H9 (cell line): ENCODE results near the gene PPFIA2. TPM values are rescaled to one million over a fixed set of nuclear protein-coding genes. Genes with fewer than 3 reads are reported as not detected.

ENCODE experiments used
- DNase-seq: peaks from one replicate; pipeline ENCODE4 v3.0.0-alpha.2; 2017
- H2AFZ ChIP-seq: one replicate; pipeline ENCODE4 v1.6.1; 2013; ENCODE audit warnings: mild to moderate bottlenecking, low read length, control low read depth, moderate library complexity
- H2AK5ac ChIP-seq: 2 replicates; pipeline ENCODE4 v1.6.1; 2013; ENCODE audit warnings: low read length, control low read depth, mixed read lengths; ENCODE audit not compliant: insufficient read length
- H2BK120ac ChIP-seq: one replicate; pipeline ENCODE4 v1.6.1; 2013; ENCODE audit warnings: low read depth, mild to moderate bottlenecking, low read length, control low read depth, inconsistent platforms; ENCODE audit not compliant: poor library complexity, severe bottlenecking
- H2BK12ac ChIP-seq: 2 replicates; pipeline ENCODE4 v1.6.1; 2013; ENCODE audit warnings: low read length, control low read depth, mixed read lengths, low read depth; ENCODE audit not compliant: insufficient read length
- H2BK15ac ChIP-seq: 2 replicates; pipeline ENCODE4 v1.6.1; 2013; ENCODE audit warnings: low read depth, low read length, control low read depth
- H2BK20ac ChIP-seq: one replicate; pipeline ENCODE4 v1.6.1; 2013; ENCODE audit warnings: low read depth, mild to moderate bottlenecking, low read length, control low read depth, inconsistent platforms; ENCODE audit not compliant: poor library complexity, severe bottlenecking
- H2BK5ac ChIP-seq: 2 replicates; pipeline ENCODE4 v1.6.1; 2013; ENCODE audit warnings: low read length, control low read depth, mixed read lengths; ENCODE audit not compliant: insufficient read length
- H3K14ac ChIP-seq: 2 replicates; pipeline ENCODE4 v1.6.1; 2013; ENCODE audit warnings: low read length, control low read depth; ENCODE audit not compliant: insufficient read depth
- H3K18ac ChIP-seq: 2 replicates; pipeline ENCODE4 v1.6.1; 2013; ENCODE audit warnings: low read depth, mild to moderate bottlenecking, mixed read lengths, low read length, control low read depth; ENCODE audit not compliant: insufficient read length
- H3K23ac ChIP-seq: 2 replicates; pipeline ENCODE4 v1.6.1; 2013; ENCODE audit warnings: low read length, control low read depth, mixed read lengths, low read depth; ENCODE audit not compliant: insufficient read length
- H3K23me2 ChIP-seq: 2 replicates; pipeline ENCODE4 v1.6.1; 2013; ENCODE audit warnings: low read depth, mild to moderate bottlenecking, mixed read lengths, low read length, control low read depth; ENCODE audit not compliant: insufficient read length, poor library complexity, severe bottlenecking
- H3K27ac ChIP-seq: 2 replicates; pipeline ENCODE4 v1.5.1; 2013; ENCODE audit warnings: low read length, control low read depth, mixed read lengths, low read depth; ENCODE audit not compliant: insufficient read length
- H3K27me3 ChIP-seq: 2 replicates; pipeline ENCODE4 v1.6.1; 2013; ENCODE audit warnings: low read length, control low read depth, inconsistent platforms; ENCODE audit not compliant: insufficient read depth
- H3K4ac ChIP-seq: 2 replicates; pipeline ENCODE4 v1.6.1; 2013; ENCODE audit warnings: low read depth, mild to moderate bottlenecking, control low read depth, inconsistent platforms, low read length, moderate library complexity
- H3K4me1 ChIP-seq: 2 replicates; pipeline ENCODE4 v1.6.1; 2013; ENCODE audit warnings: low read length, control low read depth, inconsistent platforms; ENCODE audit not compliant: insufficient read depth
- H3K4me2 ChIP-seq: 2 replicates; pipeline ENCODE4 v1.6.1; 2013; ENCODE audit warnings: low read length, control low read depth, mixed read lengths; ENCODE audit not compliant: insufficient read length, insufficient read depth
- H3K56ac ChIP-seq: 2 replicates; pipeline ENCODE4 v1.6.1; 2013; ENCODE audit warnings: low read depth, mild to moderate bottlenecking, mixed read lengths, low read length, control low read depth; ENCODE audit not compliant: insufficient read length
- H3K79me1 ChIP-seq: 2 replicates; pipeline ENCODE4 v1.6.1; 2013; ENCODE audit warnings: low read depth, mild to moderate bottlenecking, moderate library complexity, low read length, control low read depth, inconsistent platforms; ENCODE audit not compliant: insufficient read depth, poor library complexity, severe bottlenecking
- H3K79me2 ChIP-seq: 2 replicates; pipeline ENCODE4 v1.6.1; 2013; ENCODE audit warnings: low read length, control low read depth, inconsistent platforms; ENCODE audit not compliant: insufficient read depth
- H3K9ac ChIP-seq: 2 replicates; pipeline ENCODE4 v1.6.1; 2013; ENCODE audit warnings: low read length, control low read depth, mixed read lengths; ENCODE audit not compliant: insufficient read length; ENCODE audit errors: extremely low read depth
- H3K9me3 ChIP-seq: one replicate; pipeline ENCODE4 v1.6.1; 2013; ENCODE audit warnings: low read depth, low read length, inconsistent platforms; ENCODE audit not compliant: control insufficient read depth
- H3T11ph ChIP-seq: one replicate; pipeline ENCODE4 v1.6.1; 2013; ENCODE audit warnings: mild to moderate bottlenecking, low read length, control low read depth, inconsistent platforms
- H4K20me1 ChIP-seq: one replicate; pipeline ENCODE4 v1.6.1; 2013; ENCODE audit not compliant: control insufficient read depth, insufficient read length, insufficient read depth
- H4K5ac ChIP-seq: 2 replicates; pipeline ENCODE4 v1.6.1; 2013; ENCODE audit warnings: low read depth, mild to moderate bottlenecking, mixed read lengths, low read length, control low read depth; ENCODE audit not compliant: insufficient read length
- H4K8ac ChIP-seq: replicated peaks from 2 replicates; pipeline ENCODE4 v1.6.1; 2013; ENCODE audit warnings: low read length, control low read depth, mixed read lengths, low read depth; ENCODE audit not compliant: insufficient read length
- H4K91ac ChIP-seq: 2 replicates; pipeline ENCODE4 v1.6.1; 2013; ENCODE audit warnings: low read depth, mild to moderate bottlenecking, moderate library complexity, mixed read lengths, low read length, control low read depth; ENCODE audit not compliant: insufficient read length
- H3K27ac Mint-ChIP-seq, 3 experiments: 2 replicates in 2 of 3; 3 replicates in 1 of 3; pipeline ENCODE4 v1.8.0; 2020 to 2021; ENCODE audit warnings: mixed read lengths in 3 of 3, mild to moderate bottlenecking in 1 of 3, moderate library complexity in 1 of 3
- H3K27me3 Mint-ChIP-seq: 2 replicates; pipeline ENCODE4 v1.8.0; 2021; ENCODE audit warnings: low read depth, mild to moderate bottlenecking, moderate library complexity, mixed read lengths
- H3K36me3 Mint-ChIP-seq, 3 experiments: 2 replicates in 2 of 3; 3 replicates in 1 of 3; pipeline ENCODE4 v1.8.0; 2020 to 2021; ENCODE audit warnings: low read depth in 3 of 3, mixed read lengths in 3 of 3; ENCODE audit not compliant: insufficient read depth in 1 of 3
- H3K4me1 Mint-ChIP-seq, 2 experiments: 2 replicates each; pipeline ENCODE4 v1.8.0; 2020; ENCODE audit warnings: mixed read lengths in 2 of 2
- H3K4me3 Mint-ChIP-seq, 2 experiments: 2 replicates in 1 of 2; 3 replicates in 1 of 2; pipeline ENCODE4 v1.8.0; 2020 to 2021; ENCODE audit warnings: mild to moderate bottlenecking in 2 of 2, mixed read lengths in 2 of 2, moderate library complexity in 1 of 2
- H3K9me3 Mint-ChIP-seq, 2 experiments: 2 replicates in 1 of 2; 3 replicates in 1 of 2; pipeline ENCODE4 v1.8.0; 2020; ENCODE audit warnings: mild to moderate bottlenecking in 2 of 2, mixed read lengths in 2 of 2, moderate library complexity in 1 of 2
- WGBS: extraction: QIAGEN DNeasy Blood & Tissue Kit; methylation state at CpG from one replicate; pipeline ENCODE4 v1.1.7; 2013; ENCODE audit warnings: missing lambda C conversion rate, low lambda C conversion rate, mixed read lengths; ENCODE audit not compliant: insufficient read length; ENCODE audit errors: extremely low coverage; 5-methylcytosine and 5-hydroxymethylcytosine counted together
- total RNA-seq: library from RNA; stranded (reverse); gene quantifications from 2 replicates; pipeline ENCODE4 v1.2.1, GENCODE V29; 2021
- TF ChIP-seq, protein P1 (sequence below): fragments of 200-600 bp; sonication (generic); conservative IDR thresholded peaks from 3 replicates; pipeline ENCODE4 v1.8.0; 2021; ENCODE audit warnings: antibody characterized with exemption, mild to moderate bottlenecking

Gene PPFIA2
- total RNA-seq, 1 experiment from 2014 or later = 1.3 TPM

DNA sequence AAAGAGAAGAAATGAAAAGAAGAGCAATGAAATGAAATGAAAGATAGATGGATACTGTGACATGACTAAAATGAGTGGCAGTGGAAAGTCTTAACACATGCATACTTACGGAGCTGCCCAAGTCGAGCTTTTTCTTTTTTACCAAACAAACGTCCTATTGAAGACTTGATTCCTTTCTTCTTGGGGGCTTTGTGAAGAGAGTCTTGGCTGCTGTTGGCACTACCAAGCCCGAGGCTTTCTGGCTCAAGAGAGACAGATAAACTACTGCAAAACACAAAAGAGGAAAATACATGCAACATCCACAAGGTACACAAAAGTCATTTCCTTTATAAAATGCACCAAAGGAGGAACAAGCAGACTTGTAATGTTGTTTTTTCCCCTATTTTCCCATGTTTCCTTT lies 420.1 kb downstream of the PPFIA2 start:
- Histone ChIP-seq H3T11ph (no peak overlapping the region), H3K79me2 (no peaks in the 10 kb centered on the region), H2BK120ac (no peak overlapping the region), H2BK5ac (no peak overlapping the region), H2AFZ (no peak overlapping the region), H4K91ac (no peak overlapping the region), H3K79me1 (no peaks in the 10 kb centered on the region), H3K9me3 (no peaks in the 10 kb centered on the region), H3K27ac (no peak overlapping the region), H3K23ac (no peak overlapping the region), H3K23me2 (no peaks in the 10 kb centered on the region), H3K4ac (no peak overlapping the region), H3K27me3 (no peaks in the 10 kb centered on the region), H3K4me1 (no peaks in the 10 kb centered on the region), H3K56ac (no peak overlapping the region), H3K14ac (no peak overlapping the region), H4K5ac (no peak overlapping the region), H3K9ac (no peak overlapping the region), H3K4me2 (no peak overlapping the region), H3K18ac (no peak overlapping the region), H2BK12ac (no peak overlapping the region), H4K20me1 (no peaks in the 10 kb centered on the region), H4K8ac (no peak overlapping the region), H2AK5ac (no peak overlapping the region), H2BK20ac (no peak overlapping the region), H2BK15ac (no peak overlapping the region)
- Mint-ChIP-seq H3K9me3 (no peaks in the 10 kb centered on the region), H3K36me3 (no peaks in the 10 kb centered on the region), H3K27me3 (no peaks in the 10 kb centered on the region; the same call in 1 of the 2 replicates), H3K27ac (no peak overlapping the region), H3K4me1 (no peaks in the 10 kb centered on the region), H3K4me3 (no peak overlapping the region)
- TF ChIP-seq, protein P1, sequence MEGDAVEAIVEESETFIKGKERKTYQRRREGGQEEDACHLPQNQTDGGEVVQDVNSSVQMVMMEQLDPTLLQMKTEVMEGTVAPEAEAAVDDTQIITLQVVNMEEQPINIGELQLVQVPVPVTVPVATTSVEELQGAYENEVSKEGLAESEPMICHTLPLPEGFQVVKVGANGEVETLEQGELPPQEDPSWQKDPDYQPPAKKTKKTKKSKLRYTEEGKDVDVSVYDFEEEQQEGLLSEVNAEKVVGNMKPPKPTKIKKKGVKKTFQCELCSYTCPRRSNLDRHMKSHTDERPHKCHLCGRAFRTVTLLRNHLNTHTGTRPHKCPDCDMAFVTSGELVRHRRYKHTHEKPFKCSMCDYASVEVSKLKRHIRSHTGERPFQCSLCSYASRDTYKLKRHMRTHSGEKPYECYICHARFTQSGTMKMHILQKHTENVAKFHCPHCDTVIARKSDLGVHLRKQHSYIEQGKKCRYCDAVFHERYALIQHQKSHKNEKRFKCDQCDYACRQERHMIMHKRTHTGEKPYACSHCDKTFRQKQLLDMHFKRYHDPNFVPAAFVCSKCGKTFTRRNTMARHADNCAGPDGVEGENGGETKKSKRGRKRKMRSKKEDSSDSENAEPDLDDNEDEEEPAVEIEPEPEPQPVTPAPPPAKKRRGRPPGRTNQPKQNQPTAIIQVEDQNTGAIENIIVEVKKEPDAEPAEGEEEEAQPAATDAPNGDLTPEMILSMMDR = no peak
- DNase-seq = no peak
- no CpG with 5 or more reads among the region's 4 CpGs for WGBS
